Stimulated activated CD4-positive, alpha-beta T cell treated with anti-CD3 and anti-CD28 coated beads, Interleukin-2, amount 100 ng/mL, for 48 hours (primary cell): ENCODE measurements around the gene TRIM45.

Experiments
- DNase-seq, 2 donors: peaks; one replicate each; pipeline ENCODE4 v3.0.0-alpha.2; 2020

The TRIM45 gene

GRCh38 chr1:117097443-117097842 lies 24.1 kb downstream of the TRIM45 start:
- no peak for DNase-seq

GRCh38 chr1:117096951-117097408 lies 24.6 kb downstream of the TRIM45 start:
- no peak for DNase-seq

GRCh38 chr1:117094841-117095604 lies 26.5 kb downstream of the TRIM45 start:
- DNase-seq = no peak

GRCh38 chr1:117093870-117094621 lies 27.5 kb downstream of the TRIM45 start:
- no peak for DNase-seq

- no peak for DNase-seq
These were observed 28.4 kb downstream of the TRIM45 start for GRCh38 chr1:117093091-117093534.

- DNase-seq = no peak
These were observed 29.0 kb downstream of the TRIM45 start for GRCh38 chr1:117092594-117092993.

- DNase-seq = no peak
These were observed 31.6 kb downstream of the TRIM45 start for GRCh38 chr1:117089996-117090395.

- no peak for DNase-seq
These were observed 33.9 kb downstream of the TRIM45 start for GRCh38 chr1:117087686-117088085.

- no peak for DNase-seq
These were observed 37.3 kb downstream of the TRIM45 start for GRCh38 chr1:117084231-117084630.

- no peak for DNase-seq
These were observed 41.8 kb downstream of the TRIM45 start for GRCh38 chr1:117079737-117080136.

GRCh38 chr1:117077267-117077666 lies 44.3 kb downstream of the TRIM45 start:
- peak in 1 of 2 donors; percentile 38 for DNase-seq

GRCh38 chr1:117076648-117077047 lies 44.9 kb downstream of the TRIM45 start:
- no peak for DNase-seq

GRCh38 chr1:117070124-117070523 lies 51.4 kb downstream of the TRIM45 start:
- DNase-seq = no peak

GRCh38 chr1:117069220-117069844 lies 52.2 kb downstream of the TRIM45 start:
- DNase-seq = no peak

- no peak for DNase-seq
These were observed 53.0 kb downstream of the TRIM45 start for GRCh38 chr1:117068580-117068979.

GRCh38 chr1:117067533-117068370 lies 53.8 kb downstream of the TRIM45 start:
- peak in 1 of 2 donors; percentile 42 for DNase-seq

GRCh38 chr1:117066367-117066766 lies 55.2 kb downstream of the TRIM45 start:
- DNase-seq = no peak

- DNase-seq = no peak
These were observed 59.5 kb downstream of the TRIM45 start for GRCh38 chr1:117061986-117062415.
